SU-DHL-6 (cell line): ENCODE measurements around the gene TSPAN18.

Source experiments
- H2AFZ ChIP-seq: fragments of 200-600 bp; sonication (generic); 2 replicates; pipeline ENCODE4 v1.6.1; 2014; ENCODE audit warnings: low read depth, mild to moderate bottlenecking, moderate library complexity, mixed read lengths, antibody characterized with exemption, low read length; ENCODE audit not compliant: severe bottlenecking
- H3F3A ChIP-seq: fragments of 200-600 bp; shearing (Covaris generic); 2 replicates; pipeline ENCODE4 v1.6.0; 2016; ENCODE audit warnings: antibody characterized with exemption, mild to moderate bottlenecking; ENCODE audit not compliant: insufficient read depth
- H3K27ac ChIP-seq: fragments of 200-600 bp; sonication (generic); 2 replicates; pipeline ENCODE4 v1.5.1; 2016; ENCODE audit warnings: low read depth, mild to moderate bottlenecking, low read length, moderate library complexity, mixed read lengths
- H3K27me3 ChIP-seq: fragments of 200-600 bp; sonication (generic), shearing (Covaris generic); 2 replicates; pipeline ENCODE4 v1.6.0; 2014; ENCODE audit warnings: mild to moderate bottlenecking, low read length
- H3K36me3 ChIP-seq: fragments of 200-600 bp; sonication (generic); 2 replicates; pipeline ENCODE4 v1.6.1; 2014; ENCODE audit warnings: mild to moderate bottlenecking, low read length, mixed read lengths
- H3K4me2 ChIP-seq: fragments of 300-600, 200-600 bp; shearing (Covaris generic), sonication (generic); 2 replicates; pipeline ENCODE4 v1.6.0; 2014; ENCODE audit warnings: low read length, low read depth, mild to moderate bottlenecking; ENCODE audit not compliant: poor library complexity, severe bottlenecking
- H3K4me3 ChIP-seq: fragments of 200-600 bp; sonication (generic); 2 replicates; pipeline ENCODE4 v1.5.1; 2014; ENCODE audit warnings: antibody characterized with exemption, low read length, mild to moderate bottlenecking, mixed read lengths; ENCODE audit not compliant: insufficient read depth, poor library complexity, severe bottlenecking
- H3K79me2 ChIP-seq: fragments of 200-600 bp; sonication (generic); 2 replicates; pipeline ENCODE4 v1.6.1; 2014; ENCODE audit warnings: mild to moderate bottlenecking, low read length, moderate library complexity; ENCODE audit not compliant: insufficient read depth
- H3K9ac ChIP-seq: fragments of 200-600 bp; sonication (generic); 2 replicates; pipeline ENCODE4 v1.7.0; 2014; ENCODE audit warnings: mild to moderate bottlenecking, low read length
- H3K9me2 ChIP-seq: fragments of 200-600 bp; sonication (generic); replicated peaks from 2 replicates; pipeline ENCODE4 v1.6.1; 2014; ENCODE audit warnings: low read length; ENCODE audit not compliant: insufficient read depth
- H3K9me3 ChIP-seq: fragments of 200-600 bp; sonication (generic); 2 replicates; pipeline ENCODE4 v1.6.1; 2014; ENCODE audit warnings: low read length, mixed read lengths; ENCODE audit not compliant: insufficient read depth
- H4K20me1 ChIP-seq: fragments of 200-600 bp; sonication (generic); 2 replicates; pipeline ENCODE4 v1.6.1; 2014; ENCODE audit warnings: low read depth, mild to moderate bottlenecking, antibody characterized with exemption, low read length, moderate library complexity, mixed read lengths
- EZH2phosphoT487 ChIP-seq: fragments of 200-600 bp; sonication (generic), shearing (Covaris generic); conservative IDR thresholded peaks from 2 replicates; pipeline ENCODE4 v1.6.1; 2018; ENCODE audit warnings: mild to moderate bottlenecking, antibody characterized with exemption, low read length, moderate library complexity, mixed read lengths
- TF ChIP-seq, protein P1 (sequence below): fragments of 200-600 bp; sonication (generic); IDR thresholded peaks from one replicate; pipeline ENCODE4 v1.5.1; 2017; ENCODE audit warnings: antibody characterized with exemption, mild to moderate bottlenecking, low read length, moderate library complexity; ENCODE audit not compliant: insufficient read depth, poor library complexity, severe bottlenecking

The TSPAN18 gene

GRCh38 chr11:44766112-44766971, 39.6 kb downstream of the TSPAN18 start:
- no peak overlapping the region for H3K4me3 ChIP-seq
- no peaks in the 10 kb centered on the region for H3K79me2 ChIP-seq
- H3K27me3 ChIP-seq: no peaks in the 10 kb centered on the region
- H3K27ac ChIP-seq: no peak overlapping the region
- no peak overlapping the region for H3K9ac ChIP-seq
- no peak overlapping the region for H3K4me2 ChIP-seq
- no peak overlapping the region for H2AFZ ChIP-seq
- TF ChIP-seq EZH2phosphoT487: no peak
- TF ChIP-seq, protein P1, sequence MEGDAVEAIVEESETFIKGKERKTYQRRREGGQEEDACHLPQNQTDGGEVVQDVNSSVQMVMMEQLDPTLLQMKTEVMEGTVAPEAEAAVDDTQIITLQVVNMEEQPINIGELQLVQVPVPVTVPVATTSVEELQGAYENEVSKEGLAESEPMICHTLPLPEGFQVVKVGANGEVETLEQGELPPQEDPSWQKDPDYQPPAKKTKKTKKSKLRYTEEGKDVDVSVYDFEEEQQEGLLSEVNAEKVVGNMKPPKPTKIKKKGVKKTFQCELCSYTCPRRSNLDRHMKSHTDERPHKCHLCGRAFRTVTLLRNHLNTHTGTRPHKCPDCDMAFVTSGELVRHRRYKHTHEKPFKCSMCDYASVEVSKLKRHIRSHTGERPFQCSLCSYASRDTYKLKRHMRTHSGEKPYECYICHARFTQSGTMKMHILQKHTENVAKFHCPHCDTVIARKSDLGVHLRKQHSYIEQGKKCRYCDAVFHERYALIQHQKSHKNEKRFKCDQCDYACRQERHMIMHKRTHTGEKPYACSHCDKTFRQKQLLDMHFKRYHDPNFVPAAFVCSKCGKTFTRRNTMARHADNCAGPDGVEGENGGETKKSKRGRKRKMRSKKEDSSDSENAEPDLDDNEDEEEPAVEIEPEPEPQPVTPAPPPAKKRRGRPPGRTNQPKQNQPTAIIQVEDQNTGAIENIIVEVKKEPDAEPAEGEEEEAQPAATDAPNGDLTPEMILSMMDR: no peak
- H3K9me2 ChIP-seq: no peaks in the 10 kb centered on the region
- H3K36me3 ChIP-seq: no peaks in the 10 kb centered on the region
- no peaks in the 10 kb centered on the region for H3F3A ChIP-seq
- H4K20me1 ChIP-seq: no peaks in the 10 kb centered on the region
- no peaks in the 10 kb centered on the region for H3K9me3 ChIP-seq

DNA sequence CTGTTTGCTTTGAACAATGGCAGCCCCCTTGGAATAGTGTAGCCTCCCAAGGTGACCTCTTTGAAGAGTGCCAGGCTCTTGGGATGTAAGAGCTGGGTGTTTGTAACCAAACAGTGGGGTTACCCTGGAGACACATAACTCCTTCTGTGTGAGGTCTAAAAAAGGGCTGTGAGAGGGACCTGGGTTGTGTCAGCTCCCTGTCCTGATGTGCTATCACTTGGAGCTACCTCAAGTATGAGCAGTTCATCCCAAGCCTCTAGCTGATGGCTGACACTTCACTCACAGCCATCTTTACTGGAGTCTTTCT, 40.2 kb downstream of the TSPAN18 start:
- no peak overlapping the region for H3K4me2 ChIP-seq
- H3K27ac ChIP-seq: no peak overlapping the region

DNA sequence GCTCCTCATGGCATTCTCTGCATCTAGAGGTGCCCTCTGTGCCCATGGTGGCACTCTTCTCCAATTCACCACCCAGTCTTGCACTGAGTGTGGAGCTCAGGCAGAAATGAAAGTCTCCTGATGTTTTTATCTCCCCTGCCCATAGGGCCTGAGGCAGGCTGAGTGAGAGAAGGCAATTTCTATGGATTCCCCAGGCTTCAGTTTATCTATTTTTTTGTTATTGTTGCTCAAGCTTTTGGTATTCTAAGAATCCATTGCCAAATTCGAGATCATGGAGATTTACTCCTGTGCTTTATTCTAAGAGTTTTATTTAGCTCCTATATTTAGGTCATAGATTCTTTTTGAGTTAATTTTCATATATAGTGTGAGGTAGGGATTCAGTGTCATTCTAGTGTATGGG, 40.7 kb downstream of the TSPAN18 start:
- H2AFZ ChIP-seq: no peak overlapping the region
- no peak overlapping the region for H3K27ac ChIP-seq
- no peak overlapping the region for H3K4me3 ChIP-seq
- H3K36me3 ChIP-seq: no peaks in the 10 kb centered on the region
- no peaks in the 10 kb centered on the region for H3K9me2 ChIP-seq
- TF ChIP-seq, protein P1: no peak
- no peak for TF ChIP-seq EZH2phosphoT487
- no peaks in the 10 kb centered on the region for H3F3A ChIP-seq
- no peaks in the 10 kb centered on the region for H4K20me1 ChIP-seq
- no peak overlapping the region for H3K4me2 ChIP-seq
- no peak overlapping the region for H3K9ac ChIP-seq
- no peaks in the 10 kb centered on the region for H3K27me3 ChIP-seq
- H3K9me3 ChIP-seq: no peaks in the 10 kb centered on the region
- H3K79me2 ChIP-seq: no peaks in the 10 kb centered on the region

More for the DNA sequence above, 40.2 kb downstream of the TSPAN18 start:
- no peaks in the 10 kb centered on the region for H3K79me2 ChIP-seq
- H4K20me1 ChIP-seq: no peaks in the 10 kb centered on the region
- no peaks in the 10 kb centered on the region for H3K27me3 ChIP-seq
- no peak overlapping the region for H3K9ac ChIP-seq
- no peak overlapping the region for H2AFZ ChIP-seq
- H3K9me3 ChIP-seq: no peaks in the 10 kb centered on the region
- no peaks in the 10 kb centered on the region for H3K36me3 ChIP-seq
- H3F3A ChIP-seq: no peaks in the 10 kb centered on the region
- TF ChIP-seq EZH2phosphoT487: no peak
- TF ChIP-seq, protein P1: no peak
- no peak overlapping the region for H3K4me3 ChIP-seq
- no peaks in the 10 kb centered on the region for H3K9me2 ChIP-seq
